Stomach smooth muscle (tissue), 2 donors: ENCODE measurements around the gene ALG9.

Experiments used
- H3K27ac ChIP-seq: one replicate; pipeline ENCODE4 v1.7.0; 2013; ENCODE audit warnings: mild to moderate bottlenecking, low read length, inconsistent platforms
- H3K27me3 ChIP-seq, 2 donors: one replicate each; pipeline ENCODE4 v1.7.0; 2013; ENCODE audit warnings: low read length in 2 of 2; ENCODE audit not compliant: insufficient read depth in 2 of 2, control insufficient read depth in 1 of 2
- H3K36me3 ChIP-seq, 2 donors: one replicate each; pipeline ENCODE4 v1.7.0; 2013; ENCODE audit warnings: low read length in 2 of 2; ENCODE audit not compliant: control insufficient read depth in 2 of 2, insufficient read depth in 2 of 2
- H3K4me1 ChIP-seq: one replicate; pipeline ENCODE4 v1.7.0; 2013; ENCODE audit warnings: low read length; ENCODE audit not compliant: control insufficient read depth, insufficient read depth
- H3K4me3 ChIP-seq, 2 donors: one replicate each; pipeline ENCODE4 v1.7.0; 2013; ENCODE audit warnings: low read length in 2 of 2
- H3K9ac ChIP-seq, 2 donors: one replicate each; pipeline ENCODE4 v1.7.0; 2013; ENCODE audit warnings: low read length in 2 of 2, mild to moderate bottlenecking in 1 of 2
- H3K9me3 ChIP-seq, 2 donors: one replicate each; pipeline ENCODE4 v1.7.0; 2013; ENCODE audit warnings: low read length in 2 of 2; ENCODE audit not compliant: control insufficient read depth in 2 of 2
- donor health status: healthy.
- donor health status: Pancreatic carcinoma.

ALG9 gene

GRCh38 chr11:111814557-111815320, 56.6 kb downstream of the ALG9 start:
- H3K4me3 ChIP-seq, result peak overlapping the region in 1 of 2 donors; percentile 36
- peaks cover 8% of the 10 kb centered on the region for H3K4me1 ChIP-seq
- no peaks in the 10 kb centered on the region for H3K9me3 ChIP-seq
- H3K9ac ChIP-seq, result peak overlapping the region in 1 of 2 donors; percentile 30
- peak overlapping the region; percentile 76 for H3K27ac ChIP-seq
- H3K27me3 ChIP-seq, result no peaks in the 10 kb centered on the region
- peaks cover 0 to 3% of the 10 kb centered on the region in 2 donors for H3K36me3 ChIP-seq

- H3K27me3 ChIP-seq, result no peaks in the 10 kb centered on the region
- peak overlapping the region; percentile 30 to 45 for H3K9ac ChIP-seq
- H3K36me3 ChIP-seq, result peaks cover 0 to 6% of the 10 kb centered on the region in 2 donors
- peak overlapping the region; percentile 76 for H3K27ac ChIP-seq
- H3K4me1 ChIP-seq, result peaks cover 4% of the 10 kb centered on the region
- no peaks in the 10 kb centered on the region for H3K9me3 ChIP-seq
- H3K4me3 ChIP-seq, result peak overlapping the region in 1 of 2 donors; percentile 36
Measured at GRCh38 chr11:111814106-111814505, 57.3 kb downstream of the ALG9 start.

- H3K4me3 ChIP-seq, result no peak overlapping the region
Measured at GRCh38 chr11:111812211-111812610, 59.2 kb downstream of the ALG9 start.

DNA sequence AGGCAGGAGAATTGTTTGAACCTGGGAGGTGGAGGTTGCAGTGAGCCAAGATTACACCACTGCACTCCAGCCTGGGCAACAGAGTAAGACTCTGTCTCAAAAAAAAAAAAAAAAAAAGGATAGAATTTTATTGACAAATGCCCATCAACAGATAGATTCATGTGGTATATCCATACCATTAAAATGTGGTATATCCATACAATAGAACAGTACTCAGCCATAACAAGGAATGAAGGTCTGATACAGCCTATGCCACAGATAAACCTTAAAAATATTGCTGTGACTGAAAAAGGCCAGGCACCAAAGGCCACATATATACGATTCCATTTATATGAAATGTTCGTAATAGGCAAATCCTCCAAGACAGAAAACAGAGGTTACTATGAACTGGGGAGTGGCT, 59.9 kb downstream of the ALG9 start:
- no peak overlapping the region for H3K4me3 ChIP-seq
- H3K4me1 ChIP-seq, result peaks cover 4% of the 10 kb centered on the region
- no peaks in the 10 kb centered on the region for H3K27me3 ChIP-seq

More at GRCh38 chr11:111812211-111812610, 59.2 kb downstream of the ALG9 start:
- peaks cover 0 to 17% of the 10 kb centered on the region in 2 donors for H3K36me3 ChIP-seq
- no peak overlapping the region for H3K27ac ChIP-seq
- H3K4me1 ChIP-seq, result peaks cover 4% of the 10 kb centered on the region
- H3K9me3 ChIP-seq, result no peaks in the 10 kb centered on the region
- H3K9ac ChIP-seq, result no peak overlapping the region
- no peaks in the 10 kb centered on the region for H3K27me3 ChIP-seq

GRCh38 chr11:111808834-111809233, 62.5 kb downstream of the ALG9 start:
- Histone ChIP-seq H3K9me3 (no peaks in the 10 kb centered on the region), H3K27me3 (no peaks in the 10 kb centered on the region), H3K9ac (no peak overlapping the region), H3K4me3 (no peak overlapping the region), H3K36me3 (peaks cover 5 to 32% of the 10 kb centered on the region in 2 donors), H3K27ac (no peak overlapping the region), H3K4me1 (no peaks in the 10 kb centered on the region)

More for the DNA sequence above, 59.9 kb downstream of the ALG9 start:
- Histone ChIP-seq H3K9me3 (no peaks in the 10 kb centered on the region), H3K9ac (no peak overlapping the region), H3K27ac (no peak overlapping the region), H3K36me3 (peaks cover 0 to 19% of the 10 kb centered on the region in 2 donors)

DNA sequence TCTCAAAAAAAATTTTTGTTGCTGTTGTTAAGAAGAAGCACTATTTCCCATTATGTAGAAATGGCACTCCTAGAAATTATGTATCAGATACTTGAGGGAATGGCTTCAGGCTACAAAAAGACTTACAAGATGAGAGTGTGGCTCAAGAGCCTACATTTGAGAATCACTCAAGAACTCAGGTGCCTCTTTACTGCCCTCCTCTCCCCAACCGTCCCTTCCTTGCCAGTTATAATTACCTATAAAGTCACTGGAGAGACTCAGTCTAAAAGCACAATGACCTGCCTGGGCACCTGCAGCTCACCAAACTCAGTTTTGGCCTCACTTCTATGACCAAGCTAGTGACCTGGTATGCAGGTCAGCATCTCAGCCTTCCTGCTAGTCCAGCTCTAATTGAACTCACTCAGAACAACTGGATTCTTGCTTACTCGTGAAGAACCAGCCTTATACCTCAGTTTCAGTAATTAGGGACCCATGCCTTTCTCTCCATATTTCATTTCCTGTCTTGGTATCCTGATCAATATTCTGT, 63.3 kb downstream of the ALG9 start:
- Histone ChIP-seq H3K27ac (no peak overlapping the region), H3K4me3 (no peak overlapping the region), H3K27me3 (no peaks in the 10 kb centered on the region), H3K4me1 (no peaks in the 10 kb centered on the region), H3K9me3 (no peaks in the 10 kb centered on the region), H3K9ac (no peak overlapping the region), H3K36me3 (peaks cover 5 to 32% of the 10 kb centered on the region in 2 donors)

- H3K27ac ChIP-seq, result no peak overlapping the region
- H3K4me1 ChIP-seq, result no peaks in the 10 kb centered on the region
- no peak overlapping the region for H3K4me3 ChIP-seq
- H3K9me3 ChIP-seq, result no peaks in the 10 kb centered on the region
- H3K36me3 ChIP-seq, result peaks cover 7 to 34% of the 10 kb centered on the region in 2 donors
- no peaks in the 10 kb centered on the region for H3K27me3 ChIP-seq
- no peak overlapping the region for H3K9ac ChIP-seq
Measured at GRCh38 chr11:111807076-111807475, 64.3 kb downstream of the ALG9 start.

- peaks cover 0 to 6% of the 10 kb centered on the region in 2 donors for H3K9me3 ChIP-seq
- H3K36me3 ChIP-seq, result peaks cover 7 to 19% of the 10 kb centered on the region in 2 donors
- H3K27ac ChIP-seq, result no peak overlapping the region
- no peak overlapping the region for H3K9ac ChIP-seq
- H3K27me3 ChIP-seq, result no peaks in the 10 kb centered on the region
- no peaks in the 10 kb centered on the region for H3K4me1 ChIP-seq
- no peak overlapping the region for H3K4me3 ChIP-seq
Measured at GRCh38 chr11:111801135-111801534, 70.2 kb downstream of the ALG9 start.

GRCh38 chr11:111798279-111798678, 73.1 kb downstream of the ALG9 start:
- peaks cover 0 to 6% of the 10 kb centered on the region in 2 donors for H3K9me3 ChIP-seq
- no peak overlapping the region for H3K9ac ChIP-seq
- H3K27me3 ChIP-seq, result no peaks in the 10 kb centered on the region
- no peak overlapping the region for H3K27ac ChIP-seq
- no peaks in the 10 kb centered on the region for H3K4me1 ChIP-seq
- no peak overlapping the region for H3K4me3 ChIP-seq
- H3K36me3 ChIP-seq, result peaks cover 7 to 10% of the 10 kb centered on the region in 2 donors

GRCh38 chr11:111797145-111797581, 74.2 kb downstream of the ALG9 start:
- peaks cover 4 to 9% of the 10 kb centered on the region in 2 donors for H3K36me3 ChIP-seq
- peaks cover 0 to 6% of the 10 kb centered on the region in 2 donors for H3K9me3 ChIP-seq
- no peak overlapping the region for H3K27ac ChIP-seq
- H3K4me3 ChIP-seq, result no peak overlapping the region
- H3K9ac ChIP-seq, result no peak overlapping the region
- no peaks in the 10 kb centered on the region for H3K27me3 ChIP-seq
- H3K4me1 ChIP-seq, result no peaks in the 10 kb centered on the region

- no peak overlapping the region for H3K4me3 ChIP-seq
- H3K27me3 ChIP-seq, result no peaks in the 10 kb centered on the region
- peaks cover 0 to 6% of the 10 kb centered on the region in 2 donors for H3K9me3 ChIP-seq
- H3K9ac ChIP-seq, result no peak overlapping the region
- H3K4me1 ChIP-seq, result no peaks in the 10 kb centered on the region
- no peak overlapping the region for H3K27ac ChIP-seq
- H3K36me3 ChIP-seq, result peaks cover 4 to 5% of the 10 kb centered on the region in 2 donors
Measured at GRCh38 chr11:111796696-111797095, 74.7 kb downstream of the ALG9 start.
